HG02973 (cell line): ENCODE data around the gene RHAG.
"Not testable (repeated sequence)": the region's sequence is repeated elsewhere in the genome, so short reads cannot be mapped to it uniquely, and the experiment has no call there.

Source experiments
- ATAC-seq: cut with Tn5 transposase; IDR thresholded peaks from one replicate; pipeline ENCODE4 v1.9.1; 2021; ENCODE audit warnings: moderate library complexity; ENCODE audit not compliant: unreplicated experiment

The RHAG gene

DNA sequence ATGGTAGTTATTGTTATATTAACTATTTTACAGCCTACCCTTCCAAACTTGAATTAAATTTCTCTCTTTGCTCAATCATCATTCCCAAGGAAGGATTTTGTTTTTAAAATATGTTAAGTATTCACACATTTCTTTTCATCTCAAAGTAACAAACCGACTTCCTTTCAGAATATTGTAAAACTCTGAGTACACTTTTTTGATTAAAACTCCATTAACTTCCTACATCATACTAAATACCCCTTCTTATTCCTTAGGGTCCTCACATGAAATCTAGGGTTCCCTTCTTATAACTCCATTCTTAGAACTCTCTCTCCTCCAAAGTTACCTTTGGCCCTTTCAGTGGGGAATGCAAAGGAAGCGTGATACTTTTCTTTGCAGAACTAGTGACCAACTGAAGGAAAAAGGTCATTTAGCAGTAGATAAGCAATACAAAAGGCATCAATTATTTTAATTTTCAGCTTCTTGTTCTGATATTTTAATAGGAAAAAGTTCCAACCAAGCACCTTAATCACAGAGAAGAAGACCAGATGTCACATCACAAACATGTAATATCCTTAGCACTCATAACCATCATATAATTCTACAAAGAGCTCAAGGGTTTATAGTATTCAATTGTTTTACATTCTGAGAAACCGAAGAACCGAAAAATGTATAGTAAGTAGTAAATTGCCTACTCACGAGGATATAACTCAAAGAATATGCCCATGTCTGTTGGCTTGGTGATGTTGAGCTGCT lies 494 bp downstream of the RHAG start:
- no peak for ATAC-seq

DNA sequence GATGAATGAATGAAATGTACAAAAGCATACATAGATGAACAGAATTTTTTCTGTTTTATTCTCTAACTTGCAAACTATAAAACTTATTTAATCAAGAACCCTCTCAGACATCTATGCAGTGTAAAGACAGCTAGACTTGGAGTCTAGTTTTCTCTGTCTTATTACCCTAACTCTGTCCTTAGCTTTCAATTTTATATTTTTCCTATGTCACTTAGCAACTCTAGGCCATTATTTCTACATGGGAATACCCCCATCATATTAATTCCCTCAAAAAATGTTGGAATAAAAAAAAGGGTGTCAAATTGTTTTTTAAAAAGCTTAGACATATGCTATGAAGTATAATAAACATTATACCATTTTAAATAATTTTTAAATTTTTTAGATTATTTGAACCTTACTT lies 1.2 kb downstream of the RHAG start:
- ATAC-seq: no peak

DNA sequence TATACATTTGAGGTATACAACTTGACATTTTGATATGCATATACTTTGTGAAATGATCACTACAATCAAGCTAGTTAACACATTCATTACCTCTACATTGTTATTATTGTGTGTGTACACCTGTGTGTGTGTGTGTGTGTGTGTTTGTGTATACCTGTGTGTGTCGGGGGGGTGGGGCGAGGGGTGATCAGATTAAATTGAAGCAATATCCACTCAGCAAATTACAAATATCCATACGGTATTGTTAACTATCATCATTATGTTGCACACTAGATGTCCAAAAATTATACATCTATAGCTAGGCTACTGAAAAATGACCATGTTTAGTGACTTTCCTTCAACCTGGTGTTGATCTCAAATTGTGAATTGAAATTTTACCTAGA lies 1.8 kb downstream of the RHAG start:
- ATAC-seq: no peak

DNA sequence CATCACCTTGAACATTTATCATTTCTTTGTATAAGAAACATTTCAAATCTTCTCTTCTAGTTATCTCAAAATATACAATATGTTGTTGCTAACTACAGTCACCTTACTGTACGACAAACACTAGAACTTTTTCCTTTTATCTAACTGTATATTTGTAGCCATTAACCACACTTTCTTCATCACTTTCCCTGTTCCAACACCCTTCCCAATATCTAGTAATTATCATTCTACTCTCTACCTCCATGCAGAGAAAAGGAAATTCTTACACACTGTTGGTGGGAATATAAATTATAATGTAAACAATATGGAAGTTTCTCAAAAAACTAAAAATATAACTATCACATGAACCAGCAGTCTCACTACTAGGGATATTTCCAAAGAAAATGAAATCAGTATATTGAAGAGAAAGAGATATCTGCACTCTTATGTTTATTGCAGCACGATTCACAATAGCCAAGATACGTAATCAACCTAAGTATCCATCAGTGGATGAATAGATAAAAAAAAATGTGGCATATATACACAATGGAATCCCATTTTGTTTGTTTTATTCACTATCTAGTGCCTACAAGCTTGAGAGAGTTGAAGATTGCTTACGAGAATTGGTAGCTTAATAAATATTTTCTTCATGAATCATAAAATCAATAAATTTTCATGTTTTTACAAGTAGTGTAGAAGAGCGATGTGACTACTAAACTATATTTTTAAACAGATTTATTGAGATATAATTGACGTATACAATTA lies 2.4 kb downstream of the RHAG start:
- no peak for ATAC-seq

DNA sequence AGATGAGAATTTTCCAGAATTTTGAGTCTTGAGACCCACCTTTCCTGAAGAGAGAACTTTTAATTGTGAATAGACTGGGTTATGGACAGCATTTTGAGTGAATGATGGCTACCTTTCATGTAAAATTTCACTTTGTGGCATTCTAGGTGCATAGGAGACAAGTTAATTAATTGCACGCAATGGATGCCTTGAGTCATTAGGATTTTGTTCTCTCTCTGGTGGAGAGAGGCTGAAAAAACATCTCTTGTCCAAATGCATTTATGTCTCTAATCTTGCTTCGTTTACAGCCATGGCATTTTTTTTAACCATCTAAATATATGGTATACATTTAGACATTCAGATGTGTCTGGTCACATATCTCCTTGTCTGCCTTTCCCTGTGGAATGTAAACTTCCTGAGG lies 3.1 kb downstream of the RHAG start:
- ATAC-seq: no peak

DNA sequence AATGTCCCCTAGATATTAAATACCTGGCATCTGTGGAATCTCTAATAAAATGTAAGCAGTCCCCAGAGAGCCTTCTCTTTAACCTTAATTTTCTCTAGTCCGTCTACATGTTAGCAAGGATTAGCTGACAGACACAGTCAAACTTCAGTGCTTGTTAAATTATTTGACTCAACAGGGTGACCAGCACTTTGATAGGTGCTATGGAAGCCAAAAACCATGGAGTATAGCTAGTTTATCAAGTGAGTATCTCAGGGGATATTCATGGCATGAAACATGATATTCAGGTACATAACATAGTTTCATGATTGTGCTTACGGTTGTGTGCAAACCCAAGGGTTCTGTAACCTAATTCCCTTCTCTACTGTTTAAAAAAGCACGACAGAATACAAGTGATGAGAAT lies 3.9 kb downstream of the RHAG start:
- ATAC-seq: no peak

- not testable (repeated sequence) for ATAC-seq
Observed at GRCh38 chr6:49629485-49630088, 7.1 kb downstream of the RHAG start.

DNA sequence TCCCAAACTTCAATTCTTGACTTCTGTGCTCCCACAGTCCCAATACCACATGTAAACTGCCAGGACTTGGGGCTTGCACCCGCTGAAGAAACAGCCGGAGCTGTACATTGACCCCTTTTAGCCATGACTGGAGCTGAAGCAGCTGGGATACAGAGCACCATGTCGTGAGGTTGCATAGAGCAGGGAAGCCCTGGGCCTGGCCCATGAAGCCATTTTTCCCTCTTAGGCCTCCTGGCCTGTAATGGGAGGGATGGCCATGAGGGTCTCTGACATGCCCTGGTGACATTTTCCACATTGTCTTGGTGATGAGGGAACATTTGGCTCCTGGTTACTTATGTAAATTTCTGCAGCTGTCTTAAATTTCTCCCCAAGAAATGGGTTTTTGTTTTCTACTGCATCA lies 9.8 kb downstream of the RHAG start:
- no peak for ATAC-seq

DNA sequence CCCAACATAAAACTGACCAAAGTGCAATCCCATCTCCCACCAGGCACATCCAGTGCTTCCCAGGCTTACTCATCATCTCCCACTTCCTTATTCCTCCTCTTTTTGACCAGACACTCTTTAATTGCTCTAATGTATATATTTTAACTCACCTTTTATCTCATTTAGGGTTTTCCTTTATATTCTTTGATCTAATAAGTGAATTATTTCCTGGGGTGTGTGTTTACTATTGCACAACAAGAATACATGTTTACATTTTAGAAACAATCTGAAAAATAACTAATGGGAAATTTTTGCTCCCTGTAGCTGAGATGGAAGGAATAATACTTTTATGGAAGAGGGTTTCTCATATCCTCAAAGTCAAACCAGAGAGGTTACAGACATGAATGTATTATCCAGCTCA lies 18.4 kb downstream of the RHAG start:
- ATAC-seq: no peak

GRCh38 chr6:49614144-49614543 lies 22.5 kb downstream of the RHAG start:
- not testable (repeated sequence) for ATAC-seq

DNA sequence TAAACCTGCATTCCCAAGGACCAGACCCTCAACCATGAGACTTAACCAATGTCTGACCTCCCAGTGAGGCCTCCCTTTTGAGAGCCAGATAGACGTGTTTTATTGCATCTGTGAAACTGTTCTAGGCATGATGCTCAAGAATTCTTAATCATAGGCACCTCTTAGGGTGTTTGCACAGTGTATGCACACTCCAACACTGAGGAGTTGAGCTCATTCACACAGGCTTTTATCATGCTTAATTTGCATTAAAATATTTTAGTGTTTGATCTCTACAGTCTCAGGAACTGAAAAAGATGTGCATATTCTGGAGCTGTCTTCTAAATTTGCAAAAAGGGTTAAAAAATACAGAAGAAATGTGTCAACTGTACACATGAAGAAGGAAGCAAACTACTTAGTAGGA lies 27.4 kb downstream of the RHAG start:
- no peak for ATAC-seq

DNA sequence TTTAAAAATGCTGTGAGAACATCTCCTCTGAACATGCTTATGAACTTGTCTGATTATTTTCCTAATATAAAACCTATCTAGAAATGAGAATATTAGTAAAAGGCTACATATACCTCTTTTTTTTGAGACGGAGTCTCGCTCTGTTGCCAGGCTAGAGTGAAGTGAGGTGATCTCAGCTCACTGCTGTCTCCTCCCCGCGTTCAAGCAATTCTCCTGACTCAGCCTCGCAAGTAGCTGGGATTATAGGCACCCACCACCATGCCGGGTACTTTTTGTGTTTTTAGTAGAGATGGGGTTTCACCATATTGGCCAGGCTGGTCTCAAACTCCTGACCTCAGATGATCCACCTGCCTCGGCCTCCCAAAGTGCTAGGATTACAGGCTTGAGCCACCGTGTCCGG lies 28.4 kb downstream of the RHAG start:
- not testable (repeated sequence) for ATAC-seq

DNA sequence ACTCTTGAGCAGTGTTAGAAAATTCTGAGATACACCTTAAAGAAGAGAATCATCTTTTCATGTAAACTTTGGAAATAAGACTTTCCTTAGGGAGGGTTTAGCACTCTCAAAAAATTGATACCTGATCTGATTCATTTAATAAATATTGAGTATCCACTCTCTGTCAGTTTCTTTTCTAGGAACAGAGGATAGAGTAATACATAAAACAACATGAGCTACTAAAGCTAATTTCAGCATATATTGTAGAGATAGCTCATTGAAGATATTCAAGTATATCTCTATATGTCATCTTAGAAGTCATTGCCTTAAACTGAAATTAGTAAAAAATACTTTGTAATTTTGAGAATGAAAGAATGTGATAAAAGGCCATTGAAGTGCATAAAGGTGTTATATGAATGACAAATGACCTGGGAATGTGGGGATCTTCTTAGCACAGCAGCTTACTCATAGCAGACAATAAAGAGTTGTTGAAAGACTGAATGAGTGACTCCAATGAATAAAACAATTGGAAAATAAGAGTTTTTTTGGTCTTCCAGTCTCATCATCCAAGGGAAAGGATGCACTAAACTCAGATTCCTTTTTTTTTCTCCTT lies 29.2 kb downstream of the RHAG start:
- ATAC-seq: no peak

- ATAC-seq: peak; percentile 88
Observed at GRCh38 chr6:49606721-49607390, 29.8 kb downstream of the RHAG start.

DNA sequence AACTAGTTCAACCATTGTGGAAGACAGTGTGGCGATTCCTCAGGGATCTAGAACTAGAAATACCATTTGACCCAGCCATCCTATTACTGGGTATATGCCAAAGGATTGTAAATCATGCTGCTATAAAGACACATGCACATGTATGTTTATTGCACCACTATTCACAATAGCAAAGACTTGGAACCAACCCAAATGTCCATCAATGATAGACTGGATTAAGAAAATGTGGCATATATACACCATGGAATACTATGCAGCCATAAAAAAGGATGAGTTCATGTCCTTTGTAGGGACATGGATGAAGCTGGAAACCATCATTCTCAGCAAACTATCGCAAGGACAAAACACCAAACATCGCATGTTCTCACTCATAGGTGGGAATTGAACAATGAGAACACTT lies 32.6 kb downstream of the RHAG start:
- ATAC-seq: not testable (repeated sequence)

GRCh38 chr6:49587262-49587661 lies 49.4 kb downstream of the RHAG start:
- ATAC-seq: not testable (repeated sequence)

DNA sequence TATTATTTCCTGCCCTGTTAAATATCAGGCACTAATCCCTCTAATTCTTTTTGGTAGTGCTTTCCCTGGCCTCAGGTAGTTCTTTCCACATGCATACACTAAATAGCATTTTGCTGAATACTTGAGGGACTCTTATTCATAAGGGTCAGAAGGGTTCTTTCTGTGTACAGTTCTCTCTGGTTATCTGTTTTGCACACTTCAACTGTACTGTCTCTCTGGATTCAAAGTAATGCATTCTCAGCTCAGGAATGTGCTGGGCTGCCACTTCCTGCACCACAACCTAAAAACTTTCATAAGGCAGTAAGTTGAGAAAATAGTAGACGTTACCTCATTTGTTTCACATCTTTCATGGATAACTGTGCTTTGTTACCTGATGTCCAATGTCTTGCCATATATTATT lies 54.1 kb downstream of the RHAG start:
- ATAC-seq: no peak

GRCh38 chr6:49579649-49580048 lies 57.0 kb downstream of the RHAG start:
- no peak for ATAC-seq

- ATAC-seq: no peak
Observed at GRCh38 chr6:49576618-49577017, 60.0 kb downstream of the RHAG start.

DNA sequence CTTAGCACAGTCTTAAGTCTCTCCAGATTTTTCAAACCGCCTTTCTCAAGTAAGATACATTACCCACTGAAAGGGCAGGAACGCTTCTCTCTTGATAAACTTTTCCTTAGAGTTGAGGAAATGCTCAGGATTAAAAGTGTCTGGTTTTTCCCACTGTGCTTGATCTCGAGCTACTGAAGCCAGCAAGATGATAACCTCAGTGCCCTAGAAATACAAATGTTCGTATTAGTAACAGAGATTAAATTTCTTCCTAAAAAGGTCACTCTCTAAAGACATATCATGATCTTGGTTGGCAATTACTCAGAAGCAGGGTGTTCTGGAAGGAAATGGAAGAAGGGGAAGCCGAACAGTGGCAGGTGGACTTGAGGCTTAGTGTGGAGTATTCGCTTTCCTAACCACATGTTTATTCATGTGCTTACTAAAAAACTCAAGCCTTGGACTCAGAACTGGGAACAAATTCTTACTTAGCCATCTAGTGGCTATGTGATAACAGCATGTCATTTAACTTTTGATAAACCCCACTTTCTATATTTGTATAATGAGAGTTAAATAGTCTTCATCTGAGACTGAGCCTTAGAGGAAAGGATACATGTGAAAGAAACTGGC lies 66.1 kb downstream of the RHAG start:
- no peak for ATAC-seq

DNA sequence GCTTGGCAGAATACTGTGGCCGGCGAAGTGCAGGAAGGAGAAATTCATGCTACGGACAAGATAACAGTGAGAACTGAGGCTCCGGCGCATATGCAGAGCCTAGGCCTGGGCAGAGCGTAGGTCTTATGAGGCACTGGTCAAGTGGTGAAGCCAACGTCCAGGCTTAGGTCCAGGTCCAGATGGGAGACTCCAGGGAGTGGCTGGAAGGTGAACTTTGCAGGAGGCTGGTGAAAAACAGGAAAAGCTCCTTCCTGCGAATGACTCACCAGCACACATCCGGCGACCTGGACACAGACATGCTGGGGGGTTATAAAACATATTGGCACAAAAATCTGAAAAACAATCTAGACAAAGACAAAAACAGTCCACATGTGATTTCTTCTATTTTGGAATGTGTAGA lies 70.8 kb downstream of the RHAG start:
- ATAC-seq: no peak
